Prostate gland (tissue), 2 donors: ENCODE results near the gene ALG12. TPM values are rescaled to one million over a fixed set of nuclear protein-coding genes. Genes with fewer than 3 reads are reported as not detected.

Experiments used
- DNase-seq: peaks from one replicate; pipeline ENCODE4 v3.0.0-alpha.2; 2019; ENCODE audit warnings: low spot score
- H3K27ac ChIP-seq, 2 donors: fragments of 200-600 bp; sonication (generic); 2 replicates each; pipeline ENCODE4 v1.5.1; 2017 to 2019
- H3K27me3 ChIP-seq: fragments of 200-600 bp; sonication (generic); replicated peaks from 2 replicates; pipeline ENCODE4 v1.5.1; 2019; ENCODE audit not compliant: insufficient read depth
- H3K36me3 ChIP-seq, 2 donors: fragments of 200-600 bp; sonication (generic); 1 replicate in 1 of 2; 2 replicates in 1 of 2; pipeline versions ENCODE4 v1.5.1 to v1.8.1; 2017 to 2019
- H3K4me1 ChIP-seq: fragments of 200-600 bp; sonication (generic); replicated peaks from 2 replicates; pipeline ENCODE4 v1.5.1; 2019
- H3K4me3 ChIP-seq, 2 donors: fragments of 200-600 bp; sonication (generic); 2 replicates each; pipeline ENCODE4 v1.5.1; 2017 to 2019
- H3K9me3 ChIP-seq: fragments of 200-600 bp; sonication (generic); 2 replicates; pipeline ENCODE4 v1.5.1; 2017
- CTCF ChIP-seq, 4 experiments: fragments of 200-600 bp in 2 of 4; fragments of 450-650 bp in 2 of 4; sonication (generic) in 2 of 4; IDR thresholded peaks; 1 replicate in 3 of 4; 2 replicates in 1 of 4; pipeline ENCODE4 v1.5.1; 2016 to 2019; ENCODE audit warnings: antibody characterized with exemption in 4 of 4, mild to moderate bottlenecking in 2 of 4, moderate library complexity in 2 of 4
- POLR2A ChIP-seq: fragments of 450-650 bp; IDR thresholded peaks from one replicate; pipeline ENCODE4 v1.6.1; 2016; ENCODE audit warnings: antibody characterized with exemption, mild to moderate bottlenecking
- POLR2AphosphoS5 ChIP-seq: sonication (generic); formaldehyde crosslinking; IDR thresholded peaks from one replicate; pipeline ENCODE4 v1.6.1; 2017; ENCODE audit warnings: antibody characterized with exemption
- WGBS: methylation state at CpG from one replicate; pipeline ENCODE4 v1.1.5; 2018; 5-methylcytosine and 5-hydroxymethylcytosine counted together
- intact Hi-C: fragments of 100-400 bp; cut with DNase I; formaldehyde crosslinking; loops from one replicate; pipeline ENCODE4 v1.14.2; 2022
- total RNA-seq, 2 donors: library from RNA; depleted of rRNA; stranded (reverse); fragments of >200 nt; gene quantifications; one replicate each; pipeline ENCODE4 v1.1.0, GENCODE V29; 2016

ALG12 gene
- total RNA-seq, 2 donors from 2014 or later = 26.1 to 33.6 TPM

GRCh38 chr22:49905465-49905864, 12.8 kb downstream of the ALG12 start:
- Histone ChIP-seq H3K9me3 (no peaks in the 10 kb centered on the region), H3K36me3 (peaks cover 0 to 10% of the 10 kb centered on the region in 2 donors), H3K4me3 (no peak overlapping the region), H3K27me3 (no peaks in the 10 kb centered on the region), H3K27ac (no peak overlapping the region), H3K4me1 (no peaks in the 10 kb centered on the region)
- TF ChIP-seq CTCF (IDR thresholded peaks at IDR 0.05) (no peak), POLR2AphosphoS5 (no peak), POLR2A (no peak)
- no peak for DNase-seq
- intact Hi-C loops = no loop called here
- WGBS = 95% methylated on average over 18 of the region's 18 CpGs

DNA sequence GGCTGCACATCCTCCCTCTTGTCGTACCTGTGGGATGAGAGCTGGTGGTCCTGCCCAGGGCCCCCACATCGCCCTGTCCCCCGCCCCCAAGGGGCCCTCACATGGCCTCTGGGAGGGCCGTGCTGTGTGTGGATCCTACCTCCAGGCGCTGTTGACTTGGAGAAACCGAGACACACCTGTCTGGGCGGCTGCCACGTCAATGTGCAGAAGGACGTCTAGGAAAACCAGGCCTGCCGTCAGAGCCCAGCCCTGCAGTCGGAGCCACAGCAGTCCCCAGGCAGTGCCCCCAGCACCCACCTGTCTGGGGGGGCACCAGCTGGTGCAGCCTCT, 14.2 kb downstream of the ALG12 start:
- TF ChIP-seq POLR2AphosphoS5 (no peak), POLR2A (no peak), CTCF (IDR thresholded peaks at IDR 0.05) (no peak)
- 75% methylated on average over 10 of the region's 11 CpGs for WGBS
- DNase-seq = no peak
- Histone ChIP-seq H3K9me3 (no peaks in the 10 kb centered on the region), H3K36me3 (peaks cover 0 to 10% of the 10 kb centered on the region in 2 donors), H3K4me1 (no peaks in the 10 kb centered on the region), H3K4me3 (no peak overlapping the region), H3K27ac (no peak overlapping the region), H3K27me3 (no peaks in the 10 kb centered on the region)
- intact Hi-C loops = no loop called here

DNA sequence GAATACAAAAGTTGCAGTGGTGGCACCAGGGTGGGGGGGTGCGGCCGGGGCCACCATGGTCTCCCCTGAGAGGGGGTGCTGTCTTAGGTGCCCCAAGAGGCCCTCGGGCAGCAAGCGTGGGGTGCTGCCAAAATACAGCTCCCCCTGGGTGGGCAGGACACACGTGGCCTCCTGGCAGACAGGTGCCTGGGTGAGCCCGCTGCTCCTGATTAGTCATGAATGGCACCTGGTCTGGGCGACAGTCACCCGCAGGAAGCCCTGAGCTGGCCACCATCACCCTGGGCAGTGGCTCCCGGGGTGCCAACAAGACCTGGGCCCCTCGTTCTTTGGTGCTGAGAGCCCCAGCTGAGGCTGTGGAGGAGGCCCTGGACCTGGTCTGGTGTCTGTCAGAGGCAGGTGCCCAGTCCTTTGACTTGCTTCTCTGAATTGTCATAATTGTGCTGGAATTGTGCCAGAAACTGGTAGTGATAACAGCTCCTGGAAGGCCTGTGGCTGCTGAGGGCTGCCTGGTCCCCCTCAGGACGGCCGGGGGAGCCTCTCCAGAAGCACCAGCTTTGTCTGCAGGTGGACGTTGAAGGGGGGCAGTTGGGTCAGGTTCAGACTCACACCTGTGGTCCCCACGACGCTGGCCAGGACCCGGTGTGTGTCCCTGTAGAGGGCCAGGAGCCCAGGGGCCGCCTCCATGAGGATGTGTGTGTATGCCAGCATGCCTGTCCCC, 14.8 kb downstream of the ALG12 start:
- no peak for DNase-seq
- Histone ChIP-seq H3K36me3 (peaks cover 0 to 10% of the 10 kb centered on the region in 2 donors), H3K27me3 (no peaks in the 10 kb centered on the region), H3K4me3 (no peak overlapping the region), H3K27ac (no peak overlapping the region), H3K4me1 (no peaks in the 10 kb centered on the region), H3K9me3 (no peaks in the 10 kb centered on the region)
- no peak for TF ChIP-seq POLR2A
- no peak for TF ChIP-seq CTCF (IDR thresholded peaks at IDR 0.05)
- no peak for TF ChIP-seq POLR2AphosphoS5
- 88% methylated on average over 12 of the region's 17 CpGs for WGBS
- intact Hi-C loops = no loop called here

- DNase-seq = no peak
- Histone ChIP-seq H3K27me3 (no peaks in the 10 kb centered on the region), H3K9me3 (no peaks in the 10 kb centered on the region), H3K27ac (no peak overlapping the region), H3K4me3 (no peak overlapping the region), H3K36me3 (peaks cover 0 to 10% of the 10 kb centered on the region in 2 donors), H3K4me1 (no peaks in the 10 kb centered on the region)
- TF ChIP-seq CTCF (IDR thresholded peaks at IDR 0.05) = no peak
- no peak for TF ChIP-seq POLR2A
- TF ChIP-seq POLR2AphosphoS5 = no peak
- WGBS = 90% methylated on average over 11 of the region's 11 CpGs
- intact Hi-C loops = no loop called here
These were observed 16.8 kb downstream of the ALG12 start for GRCh38 chr22:49901457-49901856.
